ENCODE measurements around the gene NTRK3.

- TF ChIP-seq, protein P1, sequence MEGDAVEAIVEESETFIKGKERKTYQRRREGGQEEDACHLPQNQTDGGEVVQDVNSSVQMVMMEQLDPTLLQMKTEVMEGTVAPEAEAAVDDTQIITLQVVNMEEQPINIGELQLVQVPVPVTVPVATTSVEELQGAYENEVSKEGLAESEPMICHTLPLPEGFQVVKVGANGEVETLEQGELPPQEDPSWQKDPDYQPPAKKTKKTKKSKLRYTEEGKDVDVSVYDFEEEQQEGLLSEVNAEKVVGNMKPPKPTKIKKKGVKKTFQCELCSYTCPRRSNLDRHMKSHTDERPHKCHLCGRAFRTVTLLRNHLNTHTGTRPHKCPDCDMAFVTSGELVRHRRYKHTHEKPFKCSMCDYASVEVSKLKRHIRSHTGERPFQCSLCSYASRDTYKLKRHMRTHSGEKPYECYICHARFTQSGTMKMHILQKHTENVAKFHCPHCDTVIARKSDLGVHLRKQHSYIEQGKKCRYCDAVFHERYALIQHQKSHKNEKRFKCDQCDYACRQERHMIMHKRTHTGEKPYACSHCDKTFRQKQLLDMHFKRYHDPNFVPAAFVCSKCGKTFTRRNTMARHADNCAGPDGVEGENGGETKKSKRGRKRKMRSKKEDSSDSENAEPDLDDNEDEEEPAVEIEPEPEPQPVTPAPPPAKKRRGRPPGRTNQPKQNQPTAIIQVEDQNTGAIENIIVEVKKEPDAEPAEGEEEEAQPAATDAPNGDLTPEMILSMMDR (IDR thresholded peaks at IDR 0.05; ENCODE audit: poor library complexity, severe bottlenecking) = no peak
- TF ChIP-seq EZH2 (IDR thresholded peaks at IDR 0.05; ENCODE audit: borderline replicate concordance, insufficient read depth, low read length, poor library complexity, severe bottlenecking) (no peak), POLR2AphosphoS5 (IDR thresholded peaks at IDR 0.05) (no peak), EP300 (conservative IDR thresholded peaks at IDR 0.05; ENCODE audit: poor library complexity, severe bottlenecking) (no peak), TAF1 (IDR thresholded peaks at IDR 0.05; ENCODE audit: low read depth) (no peak), MXI1 (conservative IDR thresholded peaks at IDR 0.05; ENCODE audit: poor library complexity, severe bottlenecking) (no peak), RAD21 (conservative IDR thresholded peaks at IDR 0.05) (no peak), REST (IDR thresholded peaks at IDR 0.05; ENCODE audit: borderline replicate concordance) (no peak)
Measured at GRCh38 chr15:87871731-87872320, 384.7 kb downstream of the NTRK3 start.

All from neural cell (in vitro differentiated cells).